ENCODE results near the gene SIK3.
A peak's percentile ranks its signal among the peaks of the same experiment; 100 is the strongest.

SIK3 gene

GRCh38 chr11:116859175-116859574, 239.1 kb downstream of the SIK3 start:
- DNase-seq: no peak

- no peak for DNase-seq
These were observed 240.3 kb downstream of the SIK3 start for GRCh38 chr11:116857936-116858335.

GRCh38 chr11:116857316-116857715, 240.9 kb downstream of the SIK3 start:
- DNase-seq: no peak

- no peak for DNase-seq
These were observed 241.8 kb downstream of the SIK3 start for GRCh38 chr11:116856423-116856822.

- peak in 1 of 6 experiments; percentile 37 for DNase-seq
These were observed 242.8 kb downstream of the SIK3 start for GRCh38 chr11:116855413-116855812.

GRCh38 chr11:116853461-116854073, 244.7 kb downstream of the SIK3 start:
- peak in 5 of 6 experiments; percentile 13 to 79 (median 74) for DNase-seq

GRCh38 chr11:116852261-116853031, 245.8 kb downstream of the SIK3 start:
- DNase-seq: no peak

- peak in 4 of 6 experiments; percentile 8 to 18 (median 15) for DNase-seq
These were observed 246.6 kb downstream of the SIK3 start for GRCh38 chr11:116851626-116852025.

GRCh38 chr11:116849486-116849885, 248.7 kb downstream of the SIK3 start:
- DNase-seq: no peak

GRCh38 chr11:116849060-116849459, 249.2 kb downstream of the SIK3 start:
- DNase-seq: no peak

- no peak for DNase-seq
These were observed 250.6 kb downstream of the SIK3 start for GRCh38 chr11:116847612-116848011.

GRCh38 chr11:116844722-116845121, 253.5 kb downstream of the SIK3 start:
- no peak for DNase-seq

GRCh38 chr11:116843661-116844060, 254.6 kb downstream of the SIK3 start:
- DNase-seq: no peak

GRCh38 chr11:116842909-116843308, 255.3 kb downstream of the SIK3 start:
- no peak for DNase-seq

GRCh38 chr11:116842117-116842516, 256.1 kb downstream of the SIK3 start:
- no peak for DNase-seq

- no peak for DNase-seq
These were observed 257.4 kb downstream of the SIK3 start for GRCh38 chr11:116840746-116841296.

GRCh38 chr11:116840224-116840745, 257.9 kb downstream of the SIK3 start:
- DNase-seq: peak in 1 of 6 experiments; percentile 5

- DNase-seq: no peak
These were observed 259.7 kb downstream of the SIK3 start for GRCh38 chr11:116838321-116839084.

- DNase-seq: no peak
These were observed 260.8 kb downstream of the SIK3 start, which contains the start of gene APOA1 for GRCh38 chr11:116837231-116838091. Gene APOA1, minus strand, starts transcription at chr11:116837622. Its CDS starts 235 bp downstream, at chr11:116837387.

GRCh38 chr11:116836632-116836991, 261.6 kb downstream of the SIK3 start:
- no peak for DNase-seq

GRCh38 chr11:116835791-116836631, 262.2 kb downstream of the SIK3 start:
- DNase-seq: peak; percentile 64 to 83 (median 70)

Measured in stimulated activated naive CD4-positive, alpha-beta T cell (primary cell).